ENCODE data around the gene BCO1. TPM values are rescaled to one million over a fixed set of nuclear protein-coding genes. Genes with fewer than 3 reads are reported as not detected.

The BCO1 gene
- total RNA-seq, 2 donors from 2014 or later: 0.42 to 0.62 TPM

DNA sequence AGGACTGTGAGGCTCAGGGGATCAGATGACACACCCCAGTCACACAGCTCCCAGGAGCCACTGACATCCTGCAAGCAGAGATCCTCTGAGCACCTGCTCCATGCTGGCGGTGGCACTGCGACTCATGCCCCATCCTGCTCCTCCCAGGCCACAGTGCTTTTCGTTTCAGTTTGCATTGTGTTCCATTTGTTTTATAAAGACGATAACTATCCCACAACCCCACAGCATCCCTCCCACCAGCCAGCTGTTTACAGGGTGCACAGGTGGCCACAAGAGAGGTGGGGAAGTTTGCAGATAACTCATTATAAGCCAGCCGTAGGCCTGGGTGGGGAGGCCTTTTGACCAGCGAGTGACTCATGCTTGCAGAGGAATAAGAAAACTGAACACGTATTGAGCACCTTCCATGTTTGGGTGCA, 28.2 kb downstream of the BCO1 start:
- H3K36me3 ChIP-seq (ENCODE audit: control insufficient read depth, insufficient read depth, low read length): no peaks in the 10 kb centered on the region
- H3K4me3 Mint-ChIP-seq: no peak overlapping the region
- H3K27me3 ChIP-seq (ENCODE audit: control insufficient read depth, insufficient read depth, low read length, poor library complexity, severe bottlenecking): no peaks in the 10 kb centered on the region
- no peaks in the 10 kb centered on the region for H3K4me1 Mint-ChIP-seq
- no peak overlapping the region for H3K4me3 ChIP-seq (ENCODE audit: low read length)
- H3K4me1 ChIP-seq (ENCODE audit: control insufficient read depth, insufficient read depth, low read length): no peaks in the 10 kb centered on the region
- no peak overlapping the region for H3K27ac Mint-ChIP-seq
- H3K9me3 ChIP-seq (ENCODE audit: control insufficient read depth, low read length): no peaks in the 10 kb centered on the region
- no peaks in the 10 kb centered on the region for H3K36me3 Mint-ChIP-seq (ENCODE audit: low read depth)
- H3K9me3 Mint-ChIP-seq: peaks cover 5% of the 10 kb centered on the region
- peaks cover 2% of the 10 kb centered on the region for H3K27me3 Mint-ChIP-seq (ENCODE audit: insufficient read depth)
- no peak for TF ChIP-seq CTCF (conservative IDR thresholded peaks at IDR 0.05)
- DNase-seq: no peak
- no peak overlapping the region for H3K27ac ChIP-seq (ENCODE audit: low read depth, low read length)
- 82 to 87% methylated on average over 5 to 7 of the region's 7 CpGs for WGBS, 2 experiments (ENCODE audit: insufficient coverage in 1 of 2, insufficient read length in 1 of 2)
- H3K9ac ChIP-seq (ENCODE audit: extremely low read depth, low read length, poor library complexity, severe bottlenecking): no peak overlapping the region

- WGBS, 2 experiments (ENCODE audit: insufficient coverage in 1 of 2, insufficient read length in 1 of 2): 87 to 96% methylated on average over 4 to 5 of the region's 5 CpGs
- peaks cover 2% of the 10 kb centered on the region for H3K27me3 Mint-ChIP-seq (ENCODE audit: insufficient read depth)
- Histone ChIP-seq H3K9me3 (ENCODE audit: control insufficient read depth, low read length) (no peaks in the 10 kb centered on the region), H3K27ac (ENCODE audit: low read depth, low read length) (no peak overlapping the region), H3K27me3 (ENCODE audit: control insufficient read depth, insufficient read depth, low read length, poor library complexity, severe bottlenecking) (no peaks in the 10 kb centered on the region), H3K4me3 (ENCODE audit: low read length) (no peak overlapping the region), H3K36me3 (ENCODE audit: control insufficient read depth, insufficient read depth, low read length) (no peaks in the 10 kb centered on the region), H3K4me1 (ENCODE audit: control insufficient read depth, insufficient read depth, low read length) (no peaks in the 10 kb centered on the region), H3K9ac (ENCODE audit: extremely low read depth, low read length, poor library complexity, severe bottlenecking) (no peak overlapping the region)
- H3K4me3 Mint-ChIP-seq: no peak overlapping the region
- H3K27ac Mint-ChIP-seq: no peak overlapping the region
- no peak for TF ChIP-seq CTCF (conservative IDR thresholded peaks at IDR 0.05)
- no peaks in the 10 kb centered on the region for H3K36me3 Mint-ChIP-seq (ENCODE audit: low read depth)
- no peak for DNase-seq
- no peaks in the 10 kb centered on the region for H3K4me1 Mint-ChIP-seq
- H3K9me3 Mint-ChIP-seq: no peaks in the 10 kb centered on the region
These were observed 30.0 kb downstream of the BCO1 start for GRCh38 chr16:81268509-81268908.

- no peak overlapping the region for H3K27ac Mint-ChIP-seq
These were observed 34.9 kb downstream of the BCO1 start for GRCh38 chr16:81273223-81273950.

More at GRCh38 chr16:81273223-81273950, 34.9 kb downstream of the BCO1 start:
- 85 to 98% methylated on average over 6 to 10 of the region's 10 CpGs for WGBS, 2 experiments (ENCODE audit: insufficient coverage in 1 of 2, insufficient read length in 1 of 2)
- no peak for DNase-seq
- Mint-ChIP-seq H3K36me3 (ENCODE audit: low read depth) (no peaks in the 10 kb centered on the region), H3K9me3 (no peaks in the 10 kb centered on the region), H3K4me1 (no peaks in the 10 kb centered on the region), H3K27me3 (ENCODE audit: insufficient read depth) (no peaks in the 10 kb centered on the region), H3K4me3 (no peak overlapping the region)
- no peaks in the 10 kb centered on the region for H3K36me3 ChIP-seq (ENCODE audit: control insufficient read depth, insufficient read depth, low read length)
- H3K4me3 ChIP-seq (ENCODE audit: low read length): no peak overlapping the region
- no peaks in the 10 kb centered on the region for H3K9me3 ChIP-seq (ENCODE audit: control insufficient read depth, low read length)
- no peak overlapping the region for H3K9ac ChIP-seq (ENCODE audit: extremely low read depth, low read length, poor library complexity, severe bottlenecking)
- no peaks in the 10 kb centered on the region for H3K4me1 ChIP-seq (ENCODE audit: control insufficient read depth, insufficient read depth, low read length)
- no peaks in the 10 kb centered on the region for H3K27me3 ChIP-seq (ENCODE audit: control insufficient read depth, insufficient read depth, low read length, poor library complexity, severe bottlenecking)
- no peak overlapping the region for H3K27ac ChIP-seq (ENCODE audit: low read depth, low read length)
- TF ChIP-seq CTCF (conservative IDR thresholded peaks at IDR 0.05): no peak

All from endodermal cell (in vitro differentiated cells).